ENCODE measurements around the gene ZNFX1.

The ZNFX1 gene

DNA sequence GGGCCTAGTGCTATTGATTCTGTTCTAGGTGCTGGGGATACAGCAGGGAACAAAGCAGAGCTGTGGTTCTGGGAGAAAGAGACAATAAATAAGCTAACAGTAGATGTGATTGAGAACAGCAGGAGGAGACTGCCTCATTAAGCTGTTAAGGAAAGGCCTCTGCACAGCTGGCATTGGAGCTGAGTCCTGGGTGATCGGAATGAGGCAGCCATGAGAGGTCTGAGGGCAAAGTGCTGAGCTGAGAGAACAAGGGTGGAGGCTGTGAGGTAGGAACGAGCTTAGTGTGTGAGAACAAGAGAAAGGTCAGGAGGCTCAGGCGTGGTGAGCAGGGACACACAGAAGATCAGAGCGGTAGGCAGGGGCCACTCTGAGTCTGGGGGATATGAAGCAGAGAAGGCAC, 40.3 kb downstream of the ZNFX1 start:
- H4K20me1 ChIP-seq (ENCODE audit: insufficient read depth, low read length, poor library complexity, severe bottlenecking): no peaks in the 10 kb centered on the region
- no peaks in the 10 kb centered on the region for H3K9me3 ChIP-seq (ENCODE audit: insufficient read depth, low read depth, low read length)
- no peaks in the 10 kb centered on the region for H3K79me2 ChIP-seq (ENCODE audit: insufficient read depth, low read length)
- H3K27me3 ChIP-seq (ENCODE audit: insufficient read depth, low read length, poor library complexity, severe bottlenecking): no peaks in the 10 kb centered on the region
- H3K4me1 ChIP-seq (ENCODE audit: insufficient read depth, low read length, poor library complexity, severe bottlenecking): no peaks in the 10 kb centered on the region
- H3K9ac ChIP-seq (ENCODE audit: low read depth, low read length, poor library complexity, severe bottlenecking): no peak overlapping the region
- H3K4me3 ChIP-seq (ENCODE audit: low read length, poor library complexity, severe bottlenecking): no peak overlapping the region
- peaks cover 60% of the 10 kb centered on the region; the same call in 1 of the 2 replicates for H3K36me3 ChIP-seq (ENCODE audit: insufficient read depth, low read length)
- no peaks in the 10 kb centered on the region for H3F3A ChIP-seq (ENCODE audit: low read depth)
- H3K9me2 ChIP-seq (replicated peaks; ENCODE audit: low read depth, low read length): no peaks in the 10 kb centered on the region
- no peak overlapping the region for H2AFZ ChIP-seq (ENCODE audit: low read length)
- TF ChIP-seq EZH2phosphoT487 (IDR thresholded peaks at IDR 0.05; ENCODE audit: borderline replicate concordance) (no peak), CTCF (conservative IDR thresholded peaks at IDR 0.05; ENCODE audit: low read length) (no peak)
- H3K4me2 ChIP-seq (ENCODE audit: low read depth, low read length, poor library complexity, severe bottlenecking): no peak overlapping the region

- H3F3A ChIP-seq (ENCODE audit: low read depth): no peaks in the 10 kb centered on the region
- H3K4me1 ChIP-seq (ENCODE audit: insufficient read depth, low read length, poor library complexity, severe bottlenecking): no peaks in the 10 kb centered on the region
- no peak overlapping the region for H2AFZ ChIP-seq (ENCODE audit: low read length)
- H3K4me2 ChIP-seq (ENCODE audit: low read depth, low read length, poor library complexity, severe bottlenecking): no peak overlapping the region
- H3K4me3 ChIP-seq (ENCODE audit: low read length, poor library complexity, severe bottlenecking): no peak overlapping the region
- H4K20me1 ChIP-seq (ENCODE audit: insufficient read depth, low read length, poor library complexity, severe bottlenecking): no peaks in the 10 kb centered on the region
- H3K9me3 ChIP-seq (ENCODE audit: insufficient read depth, low read depth, low read length): no peaks in the 10 kb centered on the region
- H3K36me3 ChIP-seq (ENCODE audit: insufficient read depth, low read length): peaks cover 54% of the 10 kb centered on the region; the same call in 1 of the 2 replicates
- H3K9me2 ChIP-seq (replicated peaks; ENCODE audit: low read depth, low read length): no peaks in the 10 kb centered on the region
- H3K27me3 ChIP-seq (ENCODE audit: insufficient read depth, low read length, poor library complexity, severe bottlenecking): no peaks in the 10 kb centered on the region
- TF ChIP-seq CTCF (conservative IDR thresholded peaks at IDR 0.05; ENCODE audit: low read length) (no peak), EZH2phosphoT487 (IDR thresholded peaks at IDR 0.05; ENCODE audit: borderline replicate concordance) (no peak)
- no peaks in the 10 kb centered on the region for H3K79me2 ChIP-seq (ENCODE audit: insufficient read depth, low read length)
- H3K9ac ChIP-seq (ENCODE audit: low read depth, low read length, poor library complexity, severe bottlenecking): no peak overlapping the region
These were observed 41.6 kb downstream of the ZNFX1 start for GRCh38 chr20:49236301-49236700.

GRCh38 chr20:49234831-49235230, 43.0 kb downstream of the ZNFX1 start:
- H3K9me3 ChIP-seq (ENCODE audit: insufficient read depth, low read depth, low read length): no peaks in the 10 kb centered on the region
- no peak overlapping the region for H3K4me3 ChIP-seq (ENCODE audit: low read length, poor library complexity, severe bottlenecking)
- H3K79me2 ChIP-seq (ENCODE audit: insufficient read depth, low read length): no peaks in the 10 kb centered on the region
- no peak overlapping the region for H3K9ac ChIP-seq (ENCODE audit: low read depth, low read length, poor library complexity, severe bottlenecking)
- no peaks in the 10 kb centered on the region for H4K20me1 ChIP-seq (ENCODE audit: insufficient read depth, low read length, poor library complexity, severe bottlenecking)
- no peaks in the 10 kb centered on the region for H3K27me3 ChIP-seq (ENCODE audit: insufficient read depth, low read length, poor library complexity, severe bottlenecking)
- H2AFZ ChIP-seq (ENCODE audit: low read length): no peak overlapping the region
- no peaks in the 10 kb centered on the region for H3K9me2 ChIP-seq (replicated peaks; ENCODE audit: low read depth, low read length)
- H3F3A ChIP-seq (ENCODE audit: low read depth): no peaks in the 10 kb centered on the region
- H3K36me3 ChIP-seq (ENCODE audit: insufficient read depth, low read length): peaks cover 66% of the 10 kb centered on the region; the same call in 1 of the 2 replicates
- no peak overlapping the region for H3K4me2 ChIP-seq (ENCODE audit: low read depth, low read length, poor library complexity, severe bottlenecking)
- H3K4me1 ChIP-seq (ENCODE audit: insufficient read depth, low read length, poor library complexity, severe bottlenecking): no peaks in the 10 kb centered on the region
- TF ChIP-seq CTCF (conservative IDR thresholded peaks at IDR 0.05; ENCODE audit: low read length) (no peak), EZH2phosphoT487 (IDR thresholded peaks at IDR 0.05; ENCODE audit: borderline replicate concordance) (no peak)

Measured in Loucy (cell line).